WTC11 (cell line): ENCODE results near the gene IPO11. TPM values are rescaled to one million over a fixed set of nuclear protein-coding genes. Genes with fewer than 3 reads are reported as not detected.

Source experiments
- ATAC-seq: fragments of 200-7000 bp; cut with Tn5 transposase; 2 replicates; pipeline ENCODE4 v1.10.0; 2021; ENCODE audit warnings: mild to moderate bottlenecking, moderate library complexity
- CTCF ChIA-PET: fragments of 300-600 bp; sonication (Branson Sonifier 250); formaldehyde crosslinking; loops from one replicate; lab custom pipeline; 2021; ENCODE audit warnings: antibody characterized with exemption; lab: Charles Lee
- POLR2A ChIA-PET: fragments of 350-600 bp; sonication (Branson Sonifier 250); formaldehyde crosslinking; loops from one replicate; lab custom pipeline; 2021; ENCODE audit warnings: antibody characterized with exemption; lab: Charles Lee
- DNase-seq: peaks from one replicate; pipeline ENCODE4 v3.0.0; 2021; ENCODE audit warnings: low spot score
- H3K27ac Mint-ChIP-seq: 2 replicates; pipeline ENCODE4 v1.8.0; 2021; ENCODE audit warnings: mixed read lengths
- H3K27me3 Mint-ChIP-seq: 2 replicates; pipeline ENCODE4 v1.8.0; 2021; ENCODE audit warnings: low read depth, mild to moderate bottlenecking, moderate library complexity, mixed read lengths
- H3K36me3 Mint-ChIP-seq: 2 replicates; pipeline ENCODE4 v1.8.0; 2021; ENCODE audit warnings: mixed read lengths
- H3K4me1 Mint-ChIP-seq: 2 replicates; pipeline ENCODE4 v1.8.0; 2022; ENCODE audit warnings: mixed read lengths
- H3K4me3 Mint-ChIP-seq: 2 replicates; pipeline ENCODE4 v1.8.0; 2021; ENCODE audit warnings: mild to moderate bottlenecking, moderate library complexity, mixed read lengths
- H3K9me3 Mint-ChIP-seq: 2 replicates; pipeline ENCODE4 v1.8.0; 2021; ENCODE audit warnings: mixed read lengths
- ATF2 ChIP-seq: sonication (generic); formaldehyde crosslinking; IDR thresholded peaks from 2 replicates; pipeline ENCODE4 v1.8.1; 2022; ENCODE audit warnings: low read depth, missing genetic modification reagents, borderline replicate concordance
- ATF6 ChIP-seq: sonication (generic); formaldehyde crosslinking; IDR thresholded peaks from 2 replicates; pipeline ENCODE4 v1.8.1; 2023; ENCODE audit warnings: mild to moderate bottlenecking, missing genetic modification reagents
- HMGA2 ChIP-seq: fragments of 250-450 bp; sonication (Bioruptor Pico); IDR thresholded peaks from 2 replicates; pipeline ENCODE4 v1.4.0; 2021; ENCODE audit warnings: mild to moderate bottlenecking, moderate library complexity
- IRF2 ChIP-seq: sonication (generic); formaldehyde crosslinking; IDR thresholded peaks from 2 replicates; pipeline ENCODE4 v1.8.0; 2022; ENCODE audit warnings: low read depth, missing genetic modification reagents, borderline replicate concordance
- KAT7 ChIP-seq: sonication (generic); formaldehyde crosslinking; IDR thresholded peaks from 2 replicates; pipeline ENCODE4 v1.8.1; 2023; ENCODE audit warnings: missing genetic modification reagents, mild to moderate bottlenecking, borderline replicate concordance
- MAX ChIP-seq: sonication (generic); formaldehyde crosslinking; IDR thresholded peaks from 2 replicates; pipeline ENCODE4 v1.8.0; 2022; ENCODE audit warnings: mild to moderate bottlenecking, missing genetic modification reagents
- MXD4 ChIP-seq: fragments of 250-450 bp; sonication (Bioruptor Pico); IDR thresholded peaks from 2 replicates; pipeline ENCODE4 v1.8.0; 2021; ENCODE audit warnings: mild to moderate bottlenecking, moderate library complexity, borderline replicate concordance
- MYBL2 ChIP-seq: sonication (generic); formaldehyde crosslinking; IDR thresholded peaks from 2 replicates; pipeline ENCODE4 v1.8.1; 2023; ENCODE audit warnings: mild to moderate bottlenecking, moderate library complexity, missing genetic modification reagents
- NFE2L1 ChIP-seq: sonication (generic); formaldehyde crosslinking; IDR thresholded peaks from 2 replicates; pipeline ENCODE4 v1.8.1; 2023; ENCODE audit warnings: missing genetic modification reagents
- NR3C1 ChIP-seq: sonication (generic); formaldehyde crosslinking; conservative IDR thresholded peaks from 2 replicates; pipeline ENCODE4 v1.8.1; 2023; ENCODE audit warnings: low read depth, mild to moderate bottlenecking, missing genetic modification reagents
- TEAD1 ChIP-seq: sonication (generic); formaldehyde crosslinking; IDR thresholded peaks from 2 replicates; pipeline ENCODE4 v1.8.0; 2022; ENCODE audit warnings: mild to moderate bottlenecking, missing genetic modification reagents
- TEAD4 ChIP-seq: sonication (generic); formaldehyde crosslinking; IDR thresholded peaks from 2 replicates; pipeline ENCODE4 v1.8.0; 2022; ENCODE audit warnings: mild to moderate bottlenecking, missing genetic modification reagents
- TP53 ChIP-seq: sonication (generic); formaldehyde crosslinking; IDR thresholded peaks from 2 replicates; pipeline ENCODE4 v1.8.1; 2023; ENCODE audit warnings: mild to moderate bottlenecking, missing genetic modification reagents
- ZNF263 ChIP-seq: sonication (generic); formaldehyde crosslinking; IDR thresholded peaks from 2 replicates; pipeline ENCODE4 v1.8.1; 2022; ENCODE audit warnings: low read depth, mild to moderate bottlenecking, moderate library complexity, missing genetic modification reagents
- ZSCAN18 ChIP-seq: fragments of 250-450 bp; sonication (Bioruptor Pico); IDR thresholded peaks from 2 replicates; pipeline ENCODE4 v2.1.2; 2022; ENCODE audit warnings: mild to moderate bottlenecking, moderate library complexity
- total RNA-seq: library from RNA; stranded (reverse); gene quantifications from 3 replicates; pipeline ENCODE4 v1.2.3, GENCODE V29; 2021
- TF ChIP-seq, protein P1 (sequence below): sonication (generic); formaldehyde crosslinking; IDR thresholded peaks from 2 replicates; pipeline ENCODE4 v1.8.1; 2022; ENCODE audit warnings: mild to moderate bottlenecking, missing genetic modification reagents, moderate library complexity, borderline replicate concordance
- TF ChIP-seq, protein P2 (sequence below): fragments of 250-450 bp; sonication (Bioruptor Pico); conservative IDR thresholded peaks from 2 replicates; pipeline ENCODE4 v1.9.0; 2021; ENCODE audit warnings: mild to moderate bottlenecking
- TF ChIP-seq, protein P3 (sequence below): sonication (generic); formaldehyde crosslinking; IDR thresholded peaks from 2 replicates; pipeline ENCODE4 v1.8.1; 2022; ENCODE audit warnings: mild to moderate bottlenecking, moderate library complexity, missing genetic modification reagents
- TF ChIP-seq, protein P4 (sequence below): sonication (generic); formaldehyde crosslinking; IDR thresholded peaks from 2 replicates; pipeline ENCODE4 v1.8.1; 2023; ENCODE audit warnings: mild to moderate bottlenecking, missing genetic modification reagents, moderate library complexity
- TF ChIP-seq, protein P5 (sequence below): fragments of 250-450 bp; sonication (Bioruptor Pico); IDR thresholded peaks from 2 replicates; pipeline ENCODE4 v1.9.0; 2021; ENCODE audit warnings: mild to moderate bottlenecking

The IPO11 gene
- total RNA-seq, 1 experiment from 2014 or later, result 61.9 TPM

- Mint-ChIP-seq H3K27ac (no peak overlapping the region), H3K4me1 (peaks cover 27% of the 10 kb centered on the region), H3K36me3 (peaks cover 3% of the 10 kb centered on the region; the same call in 1 of the 2 replicates), H3K4me3 (no peak overlapping the region), H3K9me3 (no peaks in the 10 kb centered on the region), H3K27me3 (no peaks in the 10 kb centered on the region)
- no peak for ATAC-seq
- DNase-seq, result no peak
- no peak for TF ChIP-seq TP53 (CRISPR knock-in tag)
- TF ChIP-seq ATF6, result no peak
- TF ChIP-seq NFE2L1 (CRISPR knock-in tag), result no peak
- TF ChIP-seq KAT7 (CRISPR knock-in tag), result no peak
- TF ChIP-seq, protein P1, sequence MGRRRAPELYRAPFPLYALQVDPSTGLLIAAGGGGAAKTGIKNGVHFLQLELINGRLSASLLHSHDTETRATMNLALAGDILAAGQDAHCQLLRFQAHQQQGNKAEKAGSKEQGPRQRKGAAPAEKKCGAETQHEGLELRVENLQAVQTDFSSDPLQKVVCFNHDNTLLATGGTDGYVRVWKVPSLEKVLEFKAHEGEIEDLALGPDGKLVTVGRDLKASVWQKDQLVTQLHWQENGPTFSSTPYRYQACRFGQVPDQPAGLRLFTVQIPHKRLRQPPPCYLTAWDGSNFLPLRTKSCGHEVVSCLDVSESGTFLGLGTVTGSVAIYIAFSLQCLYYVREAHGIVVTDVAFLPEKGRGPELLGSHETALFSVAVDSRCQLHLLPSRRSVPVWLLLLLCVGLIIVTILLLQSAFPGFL (CRISPR knock-in tag), result no peak
- TF ChIP-seq ZNF263 (CRISPR knock-in tag), result no peak
- no peak for TF ChIP-seq MYBL2 (CRISPR knock-in tag)
- no peak for TF ChIP-seq IRF2 (CRISPR knock-in tag)
- TF ChIP-seq TEAD4 (CRISPR knock-in tag), result no peak
- TF ChIP-seq, protein P2, sequence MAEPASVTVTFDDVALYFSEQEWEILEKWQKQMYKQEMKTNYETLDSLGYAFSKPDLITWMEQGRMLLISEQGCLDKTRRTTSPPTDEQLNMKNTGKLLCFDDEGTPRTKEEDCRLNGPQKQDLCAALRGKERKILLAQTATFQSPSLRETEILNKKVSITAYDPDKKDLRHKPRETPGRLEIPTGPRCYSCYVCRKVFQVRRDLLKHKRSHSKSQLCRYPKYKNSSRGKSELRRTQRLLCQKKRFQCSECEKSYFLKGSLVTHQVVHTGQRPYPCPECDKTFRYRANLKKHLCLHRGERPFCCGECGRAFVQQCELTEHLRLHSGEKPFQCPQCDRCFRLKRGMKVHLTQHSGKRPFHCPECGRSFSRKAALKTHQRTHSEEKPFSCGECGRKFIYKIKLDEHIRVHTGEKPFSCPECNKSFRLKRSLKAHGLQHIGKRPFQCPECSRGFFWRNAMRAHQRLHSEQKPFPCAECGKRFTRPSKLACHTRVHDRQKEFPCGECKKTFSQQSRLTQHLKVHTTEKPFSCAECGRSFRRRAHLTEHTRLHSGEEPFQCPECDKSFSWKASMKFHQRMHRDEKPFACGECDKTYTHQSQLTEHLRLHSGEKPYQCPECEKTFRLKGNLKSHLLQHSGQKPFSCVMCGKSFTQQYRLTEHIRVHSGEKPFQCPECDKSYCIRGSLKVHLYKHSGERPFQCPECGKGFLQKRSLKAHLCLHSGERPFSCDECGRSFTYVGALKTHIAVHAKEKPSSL, result no peak
- ChIA-PET CTCF (interaction anchor here (1.3 kb wide), 1 partner anchor 137 kb away, joined by 3 read pairs; no protein-coding TSS in a partner anchor), POLR2A (no interaction called here)
These were observed 184.8 kb downstream of the IPO11 start for GRCh38 chr5:62597314-62597713.

- Mint-ChIP-seq H3K4me1 (no peaks in the 10 kb centered on the region), H3K27ac (no peak overlapping the region), H3K4me3 (no peak overlapping the region), H3K36me3 (peaks cover 3% of the 10 kb centered on the region), H3K27me3 (no peaks in the 10 kb centered on the region), H3K9me3 (no peaks in the 10 kb centered on the region)
- DNase-seq (no peak), ATAC-seq (no peak)
- CTCF ChIA-PET, result no interaction called here
- POLR2A ChIA-PET, result no interaction called here
- TF ChIP-seq MXD4 (CRISPR knock-in tag) (no peak), ZSCAN18 (no peak), HMGA2 (CRISPR knock-in tag) (no peak), ATF2 (no peak), NR3C1 (no peak), TEAD1 (CRISPR knock-in tag) (no peak), MAX (CRISPR knock-in tag) (no peak)
- TF ChIP-seq, protein P3, sequence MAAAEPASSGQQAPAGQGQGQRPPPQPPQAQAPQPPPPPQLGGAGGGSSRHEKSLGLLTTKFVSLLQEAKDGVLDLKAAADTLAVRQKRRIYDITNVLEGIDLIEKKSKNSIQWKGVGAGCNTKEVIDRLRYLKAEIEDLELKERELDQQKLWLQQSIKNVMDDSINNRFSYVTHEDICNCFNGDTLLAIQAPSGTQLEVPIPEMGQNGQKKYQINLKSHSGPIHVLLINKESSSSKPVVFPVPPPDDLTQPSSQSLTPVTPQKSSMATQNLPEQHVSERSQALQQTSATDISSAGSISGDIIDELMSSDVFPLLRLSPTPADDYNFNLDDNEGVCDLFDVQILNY (CRISPR knock-in tag), result no peak
- TF ChIP-seq, protein P4, sequence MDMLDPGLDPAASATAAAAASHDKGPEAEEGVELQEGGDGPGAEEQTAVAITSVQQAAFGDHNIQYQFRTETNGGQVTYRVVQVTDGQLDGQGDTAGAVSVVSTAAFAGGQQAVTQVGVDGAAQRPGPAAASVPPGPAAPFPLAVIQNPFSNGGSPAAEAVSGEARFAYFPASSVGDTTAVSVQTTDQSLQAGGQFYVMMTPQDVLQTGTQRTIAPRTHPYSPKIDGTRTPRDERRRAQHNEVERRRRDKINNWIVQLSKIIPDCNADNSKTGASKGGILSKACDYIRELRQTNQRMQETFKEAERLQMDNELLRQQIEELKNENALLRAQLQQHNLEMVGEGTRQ (CRISPR knock-in tag), result no peak
- TF ChIP-seq, protein P5, sequence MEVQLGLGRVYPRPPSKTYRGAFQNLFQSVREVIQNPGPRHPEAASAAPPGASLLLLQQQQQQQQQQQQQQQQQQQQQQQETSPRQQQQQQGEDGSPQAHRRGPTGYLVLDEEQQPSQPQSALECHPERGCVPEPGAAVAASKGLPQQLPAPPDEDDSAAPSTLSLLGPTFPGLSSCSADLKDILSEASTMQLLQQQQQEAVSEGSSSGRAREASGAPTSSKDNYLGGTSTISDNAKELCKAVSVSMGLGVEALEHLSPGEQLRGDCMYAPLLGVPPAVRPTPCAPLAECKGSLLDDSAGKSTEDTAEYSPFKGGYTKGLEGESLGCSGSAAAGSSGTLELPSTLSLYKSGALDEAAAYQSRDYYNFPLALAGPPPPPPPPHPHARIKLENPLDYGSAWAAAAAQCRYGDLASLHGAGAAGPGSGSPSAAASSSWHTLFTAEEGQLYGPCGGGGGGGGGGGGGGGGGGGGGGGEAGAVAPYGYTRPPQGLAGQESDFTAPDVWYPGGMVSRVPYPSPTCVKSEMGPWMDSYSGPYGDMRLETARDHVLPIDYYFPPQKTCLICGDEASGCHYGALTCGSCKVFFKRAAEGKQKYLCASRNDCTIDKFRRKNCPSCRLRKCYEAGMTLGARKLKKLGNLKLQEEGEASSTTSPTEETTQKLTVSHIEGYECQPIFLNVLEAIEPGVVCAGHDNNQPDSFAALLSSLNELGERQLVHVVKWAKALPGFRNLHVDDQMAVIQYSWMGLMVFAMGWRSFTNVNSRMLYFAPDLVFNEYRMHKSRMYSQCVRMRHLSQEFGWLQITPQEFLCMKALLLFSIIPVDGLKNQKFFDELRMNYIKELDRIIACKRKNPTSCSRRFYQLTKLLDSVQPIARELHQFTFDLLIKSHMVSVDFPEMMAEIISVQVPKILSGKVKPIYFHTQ, result no peak
These were observed 188.1 kb downstream of the IPO11 start for GRCh38 chr5:62600560-62601252.
